Ectodermal cell (in vitro differentiated cells): ENCODE measurements around the gene ADARB2.

Experiments used
- H3K27ac ChIP-seq: 2 replicates; pipeline ENCODE4 v1.7.0; 2013; ENCODE audit warnings: mild to moderate bottlenecking, low read depth, low read length; ENCODE audit not compliant: insufficient read depth, poor library complexity, severe bottlenecking
- H3K27me3 ChIP-seq: 2 replicates; pipeline ENCODE4 v1.7.0; 2013; ENCODE audit warnings: mild to moderate bottlenecking, low read length; ENCODE audit not compliant: insufficient read depth, control insufficient read depth, poor library complexity, severe bottlenecking
- H3K36me3 ChIP-seq: one replicate; pipeline ENCODE4 v1.7.0; 2013; ENCODE audit warnings: low read length; ENCODE audit not compliant: control insufficient read depth, insufficient read depth
- H3K4me1 ChIP-seq: one replicate; pipeline ENCODE4 v1.7.0; 2013; ENCODE audit warnings: low read length; ENCODE audit not compliant: control insufficient read depth, insufficient read depth
- H3K4me3 ChIP-seq: 2 replicates; pipeline ENCODE4 v1.7.0; 2013; ENCODE audit warnings: low read depth, low read length, control low read depth; ENCODE audit not compliant: insufficient read depth
- H3K9me3 ChIP-seq: 2 replicates; pipeline ENCODE4 v1.7.0; 2013; ENCODE audit warnings: mild to moderate bottlenecking, low read length, moderate library complexity; ENCODE audit not compliant: control insufficient read depth
- WGBS, 2 experiments: methylation state at CpG; one replicate each; pipeline ENCODE4 v1.1.7; 2013; ENCODE audit warnings: missing lambda C conversion rate in 2 of 2; 5-methylcytosine and 5-hydroxymethylcytosine counted together

Gene ADARB2

GRCh38 chr10:1556496-1556895 is 180.8 kb downstream of the ADARB2 start:
- 92 to 93% methylated on average over 8 of the region's 8 CpGs for WGBS, 2 experiments
- no peaks in the 10 kb centered on the region for H3K36me3 ChIP-seq
- H3K9me3 ChIP-seq: no peaks in the 10 kb centered on the region
- no peaks in the 10 kb centered on the region for H3K27me3 ChIP-seq
- H3K27ac ChIP-seq: no peak overlapping the region
- H3K4me1 ChIP-seq: peaks cover 4% of the 10 kb centered on the region
- no peak overlapping the region for H3K4me3 ChIP-seq

GRCh38 chr10:1553951-1554350 is 183.4 kb downstream of the ADARB2 start:
- H3K27me3 ChIP-seq: no peaks in the 10 kb centered on the region
- no peaks in the 10 kb centered on the region for H3K36me3 ChIP-seq
- no peak overlapping the region for H3K27ac ChIP-seq
- H3K4me3 ChIP-seq: no peak overlapping the region
- WGBS, 2 experiments: 94% methylated on average over 7 of the region's 7 CpGs
- no peaks in the 10 kb centered on the region for H3K9me3 ChIP-seq
- peaks cover 3% of the 10 kb centered on the region for H3K4me1 ChIP-seq

- 88% methylated on average over 30 of the region's 30 CpGs for WGBS, 2 experiments
- Histone ChIP-seq H3K9me3 (no peaks in the 10 kb centered on the region), H3K4me1 (no peaks in the 10 kb centered on the region), H3K36me3 (no peaks in the 10 kb centered on the region), H3K4me3 (no peak overlapping the region), H3K27me3 (no peaks in the 10 kb centered on the region), H3K27ac (no peak overlapping the region)
Measured at GRCh38 chr10:1552881-1553670, 184.2 kb downstream of the ADARB2 start.

- H3K27ac ChIP-seq: no peak overlapping the region
- no peaks in the 10 kb centered on the region for H3K4me1 ChIP-seq
- H3K36me3 ChIP-seq: no peaks in the 10 kb centered on the region
- WGBS, 2 experiments: 65 to 70% methylated on average over 9 of the region's 9 CpGs
- no peak overlapping the region for H3K4me3 ChIP-seq
- no peaks in the 10 kb centered on the region for H3K27me3 ChIP-seq
- no peaks in the 10 kb centered on the region for H3K9me3 ChIP-seq
Measured at GRCh38 chr10:1552406-1552805, 184.9 kb downstream of the ADARB2 start.

- 91 to 92% methylated on average over 18 of the region's 18 CpGs for WGBS, 2 experiments
- Histone ChIP-seq H3K4me1 (no peaks in the 10 kb centered on the region), H3K36me3 (no peaks in the 10 kb centered on the region), H3K4me3 (no peak overlapping the region), H3K9me3 (no peaks in the 10 kb centered on the region), H3K27me3 (no peaks in the 10 kb centered on the region), H3K27ac (no peak overlapping the region)
Measured at GRCh38 chr10:1551636-1552338, 185.5 kb downstream of the ADARB2 start.

GRCh38 chr10:1550616-1551015 is 186.7 kb downstream of the ADARB2 start:
- no peak overlapping the region for H3K4me3 ChIP-seq
- H3K27me3 ChIP-seq: no peaks in the 10 kb centered on the region
- H3K4me1 ChIP-seq: no peaks in the 10 kb centered on the region
- no peak overlapping the region for H3K27ac ChIP-seq
- no peaks in the 10 kb centered on the region for H3K36me3 ChIP-seq
- no peaks in the 10 kb centered on the region for H3K9me3 ChIP-seq
- WGBS, 2 experiments: 93% methylated on average over 15 of the region's 15 CpGs

GRCh38 chr10:1550291-1550595 is 187.1 kb downstream of the ADARB2 start:
- H3K36me3 ChIP-seq: no peaks in the 10 kb centered on the region
- H3K27ac ChIP-seq: no peak overlapping the region
- H3K9me3 ChIP-seq: no peaks in the 10 kb centered on the region
- 94 to 95% methylated on average over 7 of the region's 7 CpGs for WGBS, 2 experiments
- H3K4me1 ChIP-seq: no peaks in the 10 kb centered on the region
- no peak overlapping the region for H3K4me3 ChIP-seq
- no peaks in the 10 kb centered on the region for H3K27me3 ChIP-seq

GRCh38 chr10:1549591-1550290 is 187.6 kb downstream of the ADARB2 start:
- Histone ChIP-seq H3K36me3 (no peaks in the 10 kb centered on the region), H3K4me1 (no peaks in the 10 kb centered on the region), H3K27ac (no peak overlapping the region), H3K27me3 (no peaks in the 10 kb centered on the region), H3K9me3 (no peaks in the 10 kb centered on the region), H3K4me3 (no peak overlapping the region)
- WGBS, 2 experiments: 75 to 77% methylated on average over 17 of the region's 17 CpGs

- Histone ChIP-seq H3K9me3 (no peaks in the 10 kb centered on the region), H3K27me3 (no peaks in the 10 kb centered on the region), H3K27ac (no peak overlapping the region), H3K4me3 (no peak overlapping the region), H3K36me3 (no peaks in the 10 kb centered on the region), H3K4me1 (no peaks in the 10 kb centered on the region)
- WGBS, 2 experiments: 95% methylated on average over 7 of the region's 7 CpGs
Measured at GRCh38 chr10:1548596-1548995, 188.7 kb downstream of the ADARB2 start.

GRCh38 chr10:1548146-1548545 is 189.2 kb downstream of the ADARB2 start:
- H3K4me1 ChIP-seq: no peaks in the 10 kb centered on the region
- 93 to 96% methylated on average over 7 of the region's 7 CpGs for WGBS, 2 experiments
- no peaks in the 10 kb centered on the region for H3K27me3 ChIP-seq
- no peak overlapping the region for H3K4me3 ChIP-seq
- no peaks in the 10 kb centered on the region for H3K36me3 ChIP-seq
- no peak overlapping the region for H3K27ac ChIP-seq
- no peaks in the 10 kb centered on the region for H3K9me3 ChIP-seq
